GM18873 (cell line): ENCODE data around the gene ARRDC1.
"Not testable (repeated sequence)": the region's sequence is repeated elsewhere in the genome, so short reads cannot be mapped to it uniquely, and the experiment has no call there.

Experiments used
- ATAC-seq: cut with Tn5 transposase; IDR thresholded peaks from one replicate; pipeline ENCODE4 v1.9.1; 2021; ENCODE audit warnings: mild to moderate bottlenecking, moderate library complexity, moderate number of reproducible peaks; ENCODE audit not compliant: unreplicated experiment, low FRiP score

Gene ARRDC1, protein sequence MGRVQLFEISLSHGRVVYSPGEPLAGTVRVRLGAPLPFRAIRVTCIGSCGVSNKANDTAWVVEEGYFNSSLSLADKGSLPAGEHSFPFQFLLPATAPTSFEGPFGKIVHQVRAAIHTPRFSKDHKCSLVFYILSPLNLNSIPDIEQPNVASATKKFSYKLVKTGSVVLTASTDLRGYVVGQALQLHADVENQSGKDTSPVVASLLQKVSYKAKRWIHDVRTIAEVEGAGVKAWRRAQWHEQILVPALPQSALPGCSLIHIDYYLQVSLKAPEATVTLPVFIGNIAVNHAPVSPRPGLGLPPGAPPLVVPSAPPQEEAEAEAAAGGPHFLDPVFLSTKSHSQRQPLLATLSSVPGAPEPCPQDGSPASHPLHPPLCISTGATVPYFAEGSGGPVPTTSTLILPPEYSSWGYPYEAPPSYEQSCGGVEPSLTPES

GRCh38 chr9:137605121-137606004, at the start of gene ARRDC1:
TSS of gene ARRDC1 (plus strand) at chr9:137605686. CDS start at chr9:137605718, 32 bp downstream.
- ATAC-seq, result peak; percentile 55

- ATAC-seq, result no peak
Observed at GRCh38 chr9:137556069-137556838, 49.2 kb upstream of the ARRDC1 start.

GRCh38 chr9:137558127-137558526, 47.4 kb upstream of the ARRDC1 start:
- no peak for ATAC-seq

GRCh38 chr9:137564134-137564533, 41.4 kb upstream of the ARRDC1 start:
- no peak for ATAC-seq

- no peak for ATAC-seq
Observed at GRCh38 chr9:137564817-137565411, 40.6 kb upstream of the ARRDC1 start.

- not testable (repeated sequence) for ATAC-seq
Observed at GRCh38 chr9:137568445-137568844, 37.0 kb upstream of the ARRDC1 start.

- no peak for ATAC-seq
Observed at GRCh38 chr9:137569609-137570203, 35.8 kb upstream of the ARRDC1 start.

DNA sequence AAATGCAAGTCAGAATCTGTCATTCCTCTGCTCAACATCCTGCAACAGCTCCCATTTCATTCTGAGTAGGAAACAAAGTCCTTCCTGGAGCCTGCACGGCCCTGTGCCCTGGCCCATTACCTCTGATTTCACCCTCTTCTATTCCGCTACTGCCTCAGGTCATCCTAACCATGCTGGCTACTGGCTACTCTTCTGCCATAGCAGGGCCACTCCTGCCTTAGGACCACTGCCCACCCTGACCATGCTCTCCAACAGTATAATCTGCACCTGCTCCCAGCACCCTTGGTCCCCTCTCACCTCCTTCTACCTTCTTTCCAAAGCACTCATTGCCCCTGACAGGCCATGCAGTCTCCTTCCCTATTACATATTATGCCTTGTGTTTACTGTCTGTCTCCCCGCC, 34.9 kb upstream of the ARRDC1 start:
- ATAC-seq, result no peak

DNA sequence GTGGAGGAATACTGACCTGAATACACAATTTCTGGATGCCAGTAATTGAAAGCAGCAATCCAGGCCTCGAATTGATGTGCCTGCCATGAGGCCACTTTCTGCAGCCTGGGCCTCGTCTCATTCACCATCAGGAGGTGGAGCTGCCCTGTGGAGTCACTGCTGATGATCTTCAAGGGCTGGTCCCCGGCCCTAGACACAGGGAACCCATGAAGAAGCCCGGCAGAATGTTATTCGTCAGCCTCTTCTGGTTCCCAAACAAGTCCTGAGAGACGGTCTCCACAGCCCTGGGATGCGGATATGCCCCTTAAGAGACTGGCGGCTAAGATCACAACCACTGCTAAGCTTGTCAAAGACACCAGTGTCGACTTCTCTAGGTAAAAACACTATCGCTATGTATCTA, 31.3 kb upstream of the ARRDC1 start:
- ATAC-seq, result no peak

- ATAC-seq, result no peak
Observed at GRCh38 chr9:137575364-137575715, 30.1 kb upstream of the ARRDC1 start.

- no peak for ATAC-seq
Observed at GRCh38 chr9:137575716-137576411, 29.6 kb upstream of the ARRDC1 start.

DNA sequence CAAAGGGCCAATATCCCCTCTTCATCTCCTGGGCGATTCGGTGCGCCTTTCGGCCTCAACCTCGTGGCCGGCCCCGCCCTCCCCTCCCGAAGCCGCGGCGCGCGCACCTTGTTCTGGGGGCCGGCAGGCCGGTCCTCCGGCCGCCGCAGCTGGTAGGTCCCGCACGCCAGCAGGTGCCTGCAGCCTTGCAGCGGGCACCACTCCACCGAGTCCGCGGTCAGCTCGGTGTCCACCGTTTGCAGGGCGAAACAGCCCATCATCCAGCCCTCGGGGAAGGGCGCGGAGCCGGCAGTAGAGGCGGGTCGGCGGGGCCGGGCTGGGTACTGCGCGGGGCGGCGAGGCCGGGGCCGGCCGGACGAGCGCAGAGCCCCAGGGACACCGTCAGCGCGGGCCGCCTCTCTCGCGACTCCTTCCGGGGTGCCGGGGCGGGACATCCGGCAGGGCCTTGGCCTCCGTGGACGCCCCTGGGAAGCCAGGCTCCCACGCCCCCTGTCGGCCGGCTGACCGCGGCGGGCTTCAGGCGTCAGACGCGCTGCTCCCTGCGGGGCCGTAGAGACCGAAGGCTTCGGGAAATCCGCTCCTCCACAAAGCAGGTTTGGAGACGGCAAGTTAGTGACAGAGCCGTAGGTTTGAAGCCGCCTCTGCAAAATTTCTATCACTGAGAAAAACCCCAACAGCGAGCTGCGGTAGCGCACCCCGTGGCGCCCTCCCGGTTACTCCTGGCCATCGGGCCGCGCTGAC, 26.8 kb upstream of the ARRDC1 start, which contains the start of gene DPH7:
DPH7 (minus strand) TSS at position 408 of the 741 bp plus-strand sequence; CDS start at position 260, 148 bp downstream.
- ATAC-seq, result peak; percentile 73

DNA sequence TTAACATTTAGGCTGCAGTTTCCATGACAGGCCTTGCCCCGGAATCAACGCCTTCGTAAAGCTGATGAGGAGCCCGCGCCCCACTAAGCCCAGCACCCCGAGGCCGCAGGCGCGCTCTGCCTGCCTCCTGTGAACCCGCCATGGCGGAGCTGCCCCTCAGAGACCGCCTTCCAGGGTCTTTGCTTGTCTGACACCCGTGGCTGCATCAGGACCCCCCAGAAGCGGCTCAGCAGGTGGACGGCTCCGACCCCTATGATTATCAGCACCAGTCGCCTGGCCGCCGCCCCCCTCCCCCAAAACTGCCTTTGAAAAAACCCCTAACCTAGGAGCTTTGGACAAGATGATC, 26.3 kb upstream of the ARRDC1 start:
- no peak for ATAC-seq

DNA sequence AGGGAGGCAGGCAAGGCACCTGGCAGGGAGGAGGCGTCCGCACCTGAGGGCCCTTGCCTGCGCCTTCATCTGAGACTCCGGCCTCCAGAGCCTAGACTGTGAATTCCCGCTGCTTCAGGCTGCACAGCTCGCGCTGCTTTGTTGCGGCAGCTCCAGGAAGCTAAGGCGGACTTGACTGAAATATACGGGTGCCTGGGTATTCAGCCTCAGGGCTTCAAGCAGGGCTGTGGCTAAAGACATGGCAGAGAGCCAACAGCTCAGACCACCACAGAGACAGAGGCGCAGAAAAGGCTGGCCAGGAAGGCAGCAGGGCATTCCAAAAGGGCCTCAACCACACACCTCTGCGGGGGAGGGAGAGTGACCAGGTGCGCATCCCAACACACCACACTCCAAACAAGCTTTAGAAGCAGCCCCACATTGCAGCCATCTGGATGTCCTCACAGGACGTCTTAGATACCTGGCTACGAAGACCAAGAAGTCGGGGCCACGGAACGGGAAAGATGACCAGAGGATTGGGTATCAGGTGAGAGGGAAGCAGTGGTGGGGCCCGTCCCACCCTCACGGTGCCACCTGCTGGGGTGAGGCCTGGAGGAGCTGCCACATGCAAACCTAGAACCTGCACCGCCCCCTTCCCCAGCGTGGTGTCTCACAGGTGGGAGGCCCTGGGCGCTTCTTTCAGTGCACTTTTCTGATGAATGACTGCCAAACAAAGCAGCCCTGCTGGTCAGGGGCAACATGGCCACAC, 25.1 kb upstream of the ARRDC1 start:
- ATAC-seq, result no peak

- no peak for ATAC-seq
Observed at GRCh38 chr9:137580954-137581322, 24.5 kb upstream of the ARRDC1 start.

GRCh38 chr9:137581361-137582285, 23.9 kb upstream of the ARRDC1 start:
- no peak for ATAC-seq

DNA sequence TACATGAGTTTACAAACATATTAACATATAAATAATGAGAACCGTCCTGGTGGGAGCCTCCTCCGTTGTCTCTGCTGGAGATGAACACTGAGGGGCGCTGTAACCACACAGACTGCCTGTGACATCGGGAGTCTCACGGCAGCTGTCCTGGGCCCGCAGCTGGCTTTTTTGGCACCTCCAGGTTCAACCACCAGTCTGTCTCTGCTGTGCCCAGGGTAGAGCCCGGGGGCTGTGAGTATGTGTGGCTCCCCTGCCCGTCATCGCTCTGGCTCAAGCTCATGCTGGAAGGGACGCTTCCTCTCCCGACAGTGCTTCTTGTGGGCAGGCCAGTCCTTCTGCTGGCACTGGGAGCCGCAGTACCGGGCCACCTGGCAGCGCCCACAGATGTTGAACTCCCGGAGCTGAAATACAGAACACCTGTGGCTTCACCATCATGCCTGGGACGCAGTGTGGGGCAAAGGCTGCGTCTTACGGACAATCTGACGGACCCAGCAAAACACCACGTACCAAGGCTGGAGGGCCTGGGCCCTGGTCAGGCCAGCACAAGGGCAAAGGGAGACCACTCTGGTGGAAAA, 23.1 kb upstream of the ARRDC1 start:
- no peak for ATAC-seq
